CD8-positive, alpha-beta memory T cell (primary cell): ENCODE data around the gene SLC1A2. TPM values are rescaled to one million over a fixed set of nuclear protein-coding genes. Genes with fewer than 3 reads are reported as not detected.
A peak's percentile ranks its signal among the peaks of the same experiment; 100 is the strongest.

Experiments used
- CTCF ChIA-PET: fragments of 350-600 bp; sonication (Branson Sonifier 250); formaldehyde crosslinking; loops from one replicate; lab custom pipeline; 2021; ENCODE audit warnings: antibody characterized with exemption; lab: Charles Lee
- POLR2A ChIA-PET: fragments of 350-600 bp; sonication (Branson Sonifier 250); formaldehyde crosslinking; loops from one replicate; lab custom pipeline; 2021; ENCODE audit warnings: antibody characterized with exemption; lab: Charles Lee
- DNase-seq, 5 donors: peaks; one replicate each; pipeline versions ENCODE4 v3.0.0 to v3.0.0-alpha.2; 2020 to 2022; ENCODE audit warnings: mixed read lengths in 1 of 5
- H3K27ac ChIP-seq: one replicate; pipeline ENCODE4 v1.7.0; 2013; ENCODE audit warnings: low read depth, mild to moderate bottlenecking, low read length, moderate library complexity
- H3K27me3 ChIP-seq: 2 replicates; pipeline ENCODE4 v1.7.0; 2013; ENCODE audit warnings: low read length, mild to moderate bottlenecking; ENCODE audit not compliant: insufficient read depth, poor library complexity, severe bottlenecking
- H3K36me3 ChIP-seq: 2 replicates; pipeline ENCODE4 v1.7.0; 2013; ENCODE audit warnings: mild to moderate bottlenecking, low read length, moderate library complexity; ENCODE audit not compliant: insufficient read depth
- H3K4me1 ChIP-seq: 2 replicates; pipeline ENCODE4 v1.7.0; 2013; ENCODE audit warnings: mild to moderate bottlenecking, low read length, moderate library complexity; ENCODE audit not compliant: insufficient read depth
- H3K4me3 ChIP-seq: 2 replicates; pipeline ENCODE4 v1.7.0; 2013; ENCODE audit warnings: mild to moderate bottlenecking, low read length
- H3K9me3 ChIP-seq: 2 replicates; pipeline ENCODE4 v1.7.0; 2013; ENCODE audit warnings: mild to moderate bottlenecking, low read length
- H3K27ac Mint-ChIP-seq, 8 donors: one replicate each; pipeline ENCODE4 v1.8.0; 2020 to 2021; ENCODE audit warnings: mixed read lengths in 8 of 8, mild to moderate bottlenecking in 6 of 8, inconsistent platforms in 3 of 8, moderate library complexity in 3 of 8
- H3K27me3 Mint-ChIP-seq, 2 donors: one replicate each; pipeline ENCODE4 v1.8.0; 2020 to 2021; ENCODE audit warnings: mixed read lengths in 2 of 2, mild to moderate bottlenecking in 1 of 2, moderate library complexity in 1 of 2
- H3K36me3 Mint-ChIP-seq, 3 donors: one replicate each; pipeline ENCODE4 v1.8.0; 2020 to 2021; ENCODE audit warnings: mixed read lengths in 3 of 3, inconsistent platforms in 1 of 3, mild to moderate bottlenecking in 1 of 3
- H3K4me1 Mint-ChIP-seq, 3 donors: one replicate each; pipeline ENCODE4 v1.8.0; 2020 to 2021; ENCODE audit warnings: mixed read lengths in 3 of 3, inconsistent platforms in 1 of 3, mild to moderate bottlenecking in 1 of 3
- H3K4me3 Mint-ChIP-seq, 7 donors: one replicate each; pipeline ENCODE4 v1.8.0; 2020 to 2021; ENCODE audit warnings: mixed read lengths in 7 of 7, mild to moderate bottlenecking in 6 of 7, moderate library complexity in 4 of 7, inconsistent platforms in 2 of 7
- H3K9me3 Mint-ChIP-seq, 5 donors: one replicate each; pipeline ENCODE4 v1.8.0; 2020 to 2022; ENCODE audit warnings: mixed read lengths in 5 of 5, mild to moderate bottlenecking in 3 of 5, moderate library complexity in 2 of 5, inconsistent platforms in 1 of 5
- polyA plus RNA-seq: library from polyadenylated mRNA; unstranded; fragments of 300-500 nt; fragmentation: Illumina TruSeq; gene quantifications from one replicate; pipeline ENCODE4 v1.2.3, GENCODE V29; 2021
- total RNA-seq, 2 experiments: library from RNA; stranded (reverse); gene quantifications; one replicate each; pipeline ENCODE4 v1.2.3, GENCODE V29; 2021

The SLC1A2 gene
- total and polyA plus RNA-seq, 3 experiments from 2014 or later: 0.03 TPM; not detected in 2

DNA sequence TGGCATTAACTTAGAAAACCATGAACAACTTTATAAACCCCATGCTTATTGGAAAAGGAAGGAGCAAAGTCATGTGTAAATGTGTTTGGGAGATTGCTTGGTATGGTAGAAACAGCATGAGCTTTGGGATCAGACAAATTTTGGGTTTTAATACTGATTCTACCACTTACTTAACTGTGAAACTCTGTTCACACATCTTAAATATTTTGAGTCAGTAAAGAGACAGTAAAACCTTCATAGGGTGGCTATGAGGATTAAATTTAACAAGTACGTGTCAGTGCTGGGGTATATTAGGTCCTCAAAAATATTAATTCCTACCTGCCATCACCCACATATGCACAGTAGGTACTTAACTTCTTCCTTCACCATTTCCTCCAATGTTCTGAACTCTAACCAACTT is 183.9 kb downstream of the SLC1A2 start:
- peaks cover 12% of the 10 kb centered on the region for H3K36me3 ChIP-seq
- peak overlapping the region; percentile 47 to 96 (median 87) for H3K27ac Mint-ChIP-seq
- H3K4me3 Mint-ChIP-seq: peak overlapping the region in 5 of 7 donors; percentile 14 to 64 (median 51)
- H3K36me3 Mint-ChIP-seq: peaks cover 22 to 33% (median 25%) of the 10 kb centered on the region in 3 donors
- H3K4me1 ChIP-seq: peaks cover 33% of the 10 kb centered on the region
- no peak for DNase-seq
- no peak overlapping the region for H3K27ac ChIP-seq
- no peak overlapping the region for H3K4me3 ChIP-seq
- CTCF ChIA-PET: interaction anchor here (0.8 to 1.8 kb wide), 8 partner anchors 10 to 190 kb away, joined by 3 to 6 read pairs (median 4); no protein-coding TSS in a partner anchor
- no peaks in the 10 kb centered on the region for H3K9me3 ChIP-seq
- H3K4me1 Mint-ChIP-seq: peaks cover 65 to 75% (median 73%) of the 10 kb centered on the region in 3 donors
- POLR2A ChIA-PET: interaction anchor here (1.6 kb wide), 1 partner anchor 12 kb away, joined by 8 read pairs; no protein-coding TSS in a partner anchor
- H3K9me3 Mint-ChIP-seq: peaks cover 6 to 17% (median 14%) of the 10 kb centered on the region in 5 donors
- no peaks in the 10 kb centered on the region for H3K27me3 ChIP-seq
- no peaks in the 10 kb centered on the region for H3K27me3 Mint-ChIP-seq

DNA sequence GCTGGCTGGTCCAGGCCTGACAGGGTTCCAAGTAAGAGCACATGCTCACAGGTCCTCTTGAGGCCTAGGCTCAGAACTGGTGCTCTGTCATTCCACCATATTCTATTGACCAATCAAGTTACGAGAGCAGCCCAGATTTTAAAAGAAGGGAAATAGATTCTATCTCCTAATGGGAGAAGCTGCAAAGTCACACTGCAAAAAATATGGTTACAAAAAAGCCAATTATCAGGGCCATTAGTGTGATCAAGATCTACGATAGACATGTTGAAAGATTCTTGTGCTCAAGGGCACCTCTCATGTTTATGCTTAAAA is 184.2 kb downstream of the SLC1A2 start:
- no peak overlapping the region for H3K27ac ChIP-seq
- Mint-ChIP-seq H3K9me3 (peaks cover 6 to 17% (median 14%) of the 10 kb centered on the region in 5 donors), H3K4me3 (peak overlapping the region in 2 of 7 donors; percentile 3 to 14), H3K36me3 (peaks cover 26 to 37% (median 29%) of the 10 kb centered on the region in 3 donors), H3K4me1 (peaks cover 65 to 73% (median 72%) of the 10 kb centered on the region in 3 donors), H3K27ac (peak overlapping the region in 7 of 8 donors; percentile 47 to 92 (median 85)), H3K27me3 (no peaks in the 10 kb centered on the region)
- CTCF ChIA-PET: interaction anchor here (1.2 to 1.8 kb wide), 5 partner anchors 10 to 190 kb away, joined by 4 to 6 read pairs (median 4); no protein-coding TSS in a partner anchor
- DNase-seq: no peak
- no peaks in the 10 kb centered on the region for H3K9me3 ChIP-seq
- peaks cover 16% of the 10 kb centered on the region for H3K36me3 ChIP-seq
- H3K4me1 ChIP-seq: peaks cover 33% of the 10 kb centered on the region
- no peaks in the 10 kb centered on the region for H3K27me3 ChIP-seq
- POLR2A ChIA-PET: interaction anchor here (1.6 kb wide), 1 partner anchor 12 kb away, joined by 8 read pairs; no protein-coding TSS in a partner anchor
- no peak overlapping the region for H3K4me3 ChIP-seq

- no peak overlapping the region for H3K27ac ChIP-seq
- H3K4me1 Mint-ChIP-seq: peaks cover 63 to 72% (median 69%) of the 10 kb centered on the region in 3 donors
- no peaks in the 10 kb centered on the region for H3K9me3 ChIP-seq
- no peaks in the 10 kb centered on the region for H3K27me3 Mint-ChIP-seq
- peaks cover 21% of the 10 kb centered on the region for H3K36me3 ChIP-seq
- ChIA-PET POLR2A (no interaction called here), CTCF (interaction anchor here (1.2 to 1.6 kb wide), 2 partner anchors 12 to 71 kb away, joined by 4 read pairs; no protein-coding TSS in a partner anchor)
- H3K36me3 Mint-ChIP-seq: peaks cover 30 to 42% (median 31%) of the 10 kb centered on the region in 3 donors
- peaks cover 6 to 17% (median 14%) of the 10 kb centered on the region in 5 donors for H3K9me3 Mint-ChIP-seq
- no peaks in the 10 kb centered on the region for H3K27me3 ChIP-seq
- peak overlapping the region in 7 of 8 donors; percentile 54 to 92 (median 88) for H3K27ac Mint-ChIP-seq
- peak overlapping the region in 2 of 7 donors; percentile 3 to 27 for H3K4me3 Mint-ChIP-seq
- peaks cover 33% of the 10 kb centered on the region for H3K4me1 ChIP-seq
- no peak for DNase-seq
- H3K4me3 ChIP-seq: no peak overlapping the region
Observed at GRCh38 chr11:35234460-35235156, 184.8 kb downstream of the SLC1A2 start.

- H3K4me3 Mint-ChIP-seq: peak overlapping the region in 1 of 7 donors; percentile 27
- H3K27me3 Mint-ChIP-seq: no peaks in the 10 kb centered on the region
- POLR2A ChIA-PET: no interaction called here
- peak overlapping the region in 7 of 8 donors; percentile 4 to 88 (median 73) for H3K27ac Mint-ChIP-seq
- Histone ChIP-seq H3K4me1 (peaks cover 33% of the 10 kb centered on the region), H3K27ac (no peak overlapping the region), H3K9me3 (no peaks in the 10 kb centered on the region), H3K4me3 (no peak overlapping the region), H3K27me3 (no peaks in the 10 kb centered on the region), H3K36me3 (peaks cover 32% of the 10 kb centered on the region)
- CTCF ChIA-PET: interaction anchor here (1.6 kb wide), 1 partner anchor 13 kb away, joined by 4 read pairs; no protein-coding TSS in a partner anchor
- DNase-seq: no peak
- peaks cover 62 to 70% (median 69%) of the 10 kb centered on the region in 3 donors for H3K4me1 Mint-ChIP-seq
- H3K9me3 Mint-ChIP-seq: peaks cover 6 to 17% (median 14%) of the 10 kb centered on the region in 5 donors
- peaks cover 35 to 50% (median 42%) of the 10 kb centered on the region in 3 donors for H3K36me3 Mint-ChIP-seq
Observed at GRCh38 chr11:35233518-35233917, 185.8 kb downstream of the SLC1A2 start.

GRCh38 chr11:35232891-35233330 is 186.4 kb downstream of the SLC1A2 start:
- peaks cover 40 to 53% (median 47%) of the 10 kb centered on the region in 3 donors for H3K36me3 Mint-ChIP-seq
- CTCF ChIA-PET: interaction anchor here (1.0 kb wide), 1 partner anchor 93 kb away, joined by 3 read pairs; the partner anchor contains the start of gene CD44

GRCh38 chr11:35231076-35231860 is 188.1 kb downstream of the SLC1A2 start:
- H3K4me3 ChIP-seq: no peak overlapping the region
- H3K4me1 ChIP-seq: peaks cover 15% of the 10 kb centered on the region
- no peak overlapping the region for H3K27ac ChIP-seq
- peaks cover 49% of the 10 kb centered on the region for H3K36me3 ChIP-seq
- peaks cover 6 to 17% (median 14%) of the 10 kb centered on the region in 5 donors for H3K9me3 Mint-ChIP-seq
- H3K4me3 Mint-ChIP-seq: no peak overlapping the region
- no peak for DNase-seq
- H3K36me3 Mint-ChIP-seq: peaks cover 47 to 64% (median 63%) of the 10 kb centered on the region in 3 donors
- ChIA-PET POLR2A (no interaction called here), CTCF (no interaction called here)
- H3K27ac Mint-ChIP-seq: peak overlapping the region in 6 of 8 donors; percentile 8 to 82 (median 57)
- H3K27me3 ChIP-seq: no peaks in the 10 kb centered on the region
- no peaks in the 10 kb centered on the region for H3K27me3 Mint-ChIP-seq
- H3K9me3 ChIP-seq: no peaks in the 10 kb centered on the region
- H3K4me1 Mint-ChIP-seq: peaks cover 41 to 58% (median 54%) of the 10 kb centered on the region in 3 donors

More at GRCh38 chr11:35232891-35233330, 186.4 kb downstream of the SLC1A2 start:
- Mint-ChIP-seq H3K27ac (peak overlapping the region in 6 of 8 donors; percentile 4 to 88 (median 54)), H3K4me3 (no peak overlapping the region), H3K4me1 (peaks cover 56 to 67% (median 67%) of the 10 kb centered on the region in 3 donors), H3K27me3 (no peaks in the 10 kb centered on the region), H3K9me3 (peaks cover 6 to 17% (median 14%) of the 10 kb centered on the region in 5 donors)
- no peaks in the 10 kb centered on the region for H3K9me3 ChIP-seq
- DNase-seq: no peak
- H3K4me3 ChIP-seq: no peak overlapping the region
- H3K4me1 ChIP-seq: peaks cover 31% of the 10 kb centered on the region
- POLR2A ChIA-PET: interaction anchor here (0.5 kb wide), 1 partner anchor 14 kb away, joined by 4 read pairs; no protein-coding TSS in a partner anchor
- H3K27ac ChIP-seq: no peak overlapping the region
- H3K27me3 ChIP-seq: no peaks in the 10 kb centered on the region
- peaks cover 38% of the 10 kb centered on the region for H3K36me3 ChIP-seq

DNA sequence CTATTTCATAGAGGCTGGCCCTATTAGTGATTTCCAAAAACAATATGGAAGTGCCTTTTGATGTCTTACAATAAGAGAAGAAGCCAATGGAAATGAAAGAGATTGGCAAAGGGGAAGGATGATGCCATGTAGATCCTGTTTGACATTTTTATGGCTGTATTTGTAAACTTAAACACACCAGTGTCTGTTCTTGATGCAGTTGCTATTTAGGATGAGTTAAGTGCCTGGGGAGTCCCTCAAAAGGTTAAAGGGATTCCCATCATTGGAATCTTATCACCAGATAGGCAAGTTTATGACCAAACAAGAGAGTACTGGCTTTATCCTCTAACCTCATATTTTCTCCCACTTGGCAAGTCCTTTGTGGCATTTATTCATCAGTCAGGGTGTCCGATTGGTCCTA is 189.0 kb downstream of the SLC1A2 start:
- H3K9me3 ChIP-seq: no peaks in the 10 kb centered on the region
- no peak for DNase-seq
- Mint-ChIP-seq H3K36me3 (peaks cover 50 to 72% (median 65%) of the 10 kb centered on the region in 3 donors), H3K4me1 (peaks cover 36 to 53% (median 49%) of the 10 kb centered on the region in 3 donors), H3K27me3 (no peaks in the 10 kb centered on the region), H3K9me3 (peaks cover 3 to 17% (median 14%) of the 10 kb centered on the region in 5 donors), H3K4me3 (no peak overlapping the region), H3K27ac (peak overlapping the region in 6 of 8 donors; percentile 26 to 81 (median 57))
- CTCF ChIA-PET: interaction anchor here (1.0 to 1.3 kb wide), 2 partner anchors 9 to 15 kb away, joined by 3 to 4 read pairs; no protein-coding TSS in a partner anchor
- peaks cover 6% of the 10 kb centered on the region for H3K4me1 ChIP-seq
- POLR2A ChIA-PET: no interaction called here
- H3K4me3 ChIP-seq: no peak overlapping the region
- no peak overlapping the region for H3K27ac ChIP-seq
- H3K27me3 ChIP-seq: no peaks in the 10 kb centered on the region
- H3K36me3 ChIP-seq: peaks cover 57% of the 10 kb centered on the region
